SH-SY5Y (cell line): Measurements from ENCODE around the gene OR51G1.

Experiments
- GATA2 ChIP-seq: IDR thresholded peaks from 2 replicates; pipeline ENCODE4 v1.6.1; 2011; ENCODE audit warnings: mild to moderate bottlenecking, low read depth, low read length
- GATA3 ChIP-seq: IDR thresholded peaks from 2 replicates; pipeline ENCODE4 v1.6.1; 2011; ENCODE audit warnings: low read depth, mild to moderate bottlenecking, low read length, moderate library complexity

DNA sequence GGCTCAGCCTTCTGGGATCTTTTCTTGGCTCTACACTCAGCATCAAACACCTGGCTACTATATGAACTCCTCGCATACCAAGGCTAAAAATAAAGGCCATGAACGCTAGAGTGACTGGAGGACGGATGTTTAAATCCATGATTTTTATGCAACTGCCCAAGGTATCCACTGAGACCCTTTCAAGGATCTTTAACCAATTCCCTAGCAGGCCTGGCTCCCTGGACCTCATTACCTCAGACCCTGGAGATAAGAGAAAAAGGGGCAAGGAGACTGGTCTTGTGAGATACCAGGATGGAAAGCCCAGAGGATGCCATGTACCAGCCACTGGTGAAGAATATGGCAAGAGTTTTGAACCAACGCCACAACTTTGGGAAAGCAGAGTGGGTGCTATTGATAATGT lies 4.9 kb downstream of the OR51G1 start, which contains the start of gene OR51G2:
- TF ChIP-seq GATA2 (no peak), GATA3 (no peak)
